Calu3 (cell line): ENCODE results near the gene C17orf50. TPM values are rescaled to one million over a fixed set of nuclear protein-coding genes. Genes with fewer than 3 reads are reported as not detected.

Experiments
- BruUV-seq: library from RNA; stranded (reverse); fragments of 400-500 nt; replicated peaks from 2 replicates; lab custom pipeline; 2021; lab: Mats Ljungman, UMichigan
- CTCF ChIA-PET: fragments of 300-600 bp; sonication (Branson Sonifier 250); formaldehyde crosslinking; loops from one replicate; lab custom pipeline; 2022; ENCODE audit warnings: antibody characterized with exemption; lab: Charles Lee
- DNase-seq: peaks from one replicate; pipeline ENCODE4 v3.0.0; 2022
- H3K27ac Mint-ChIP-seq: one replicate; pipeline ENCODE4 v1.8.0; 2022; ENCODE audit warnings: mixed read lengths; ENCODE audit not compliant: unreplicated experiment
- H3K27me3 Mint-ChIP-seq: one replicate; pipeline ENCODE4 v1.8.0; 2022; ENCODE audit warnings: mixed read lengths; ENCODE audit not compliant: unreplicated experiment
- H3K36me3 Mint-ChIP-seq: one replicate; pipeline ENCODE4 v1.8.0; 2022; ENCODE audit warnings: mild to moderate bottlenecking, moderate library complexity, mixed read lengths; ENCODE audit not compliant: insufficient read depth, unreplicated experiment
- H3K4me1 Mint-ChIP-seq: one replicate; pipeline ENCODE4 v1.8.0; 2022; ENCODE audit warnings: mild to moderate bottlenecking, low read depth, mixed read lengths; ENCODE audit not compliant: unreplicated experiment
- H3K4me3 Mint-ChIP-seq: one replicate; pipeline ENCODE4 v1.8.0; 2022; ENCODE audit warnings: mild to moderate bottlenecking, low read depth, moderate library complexity, mixed read lengths; ENCODE audit not compliant: unreplicated experiment
- H3K9me3 Mint-ChIP-seq: one replicate; pipeline ENCODE4 v1.8.0; 2022; ENCODE audit warnings: low read depth, mixed read lengths; ENCODE audit not compliant: unreplicated experiment
- intact Hi-C: fragments of 100-400 bp; cut with micrococcal nuclease; formaldehyde crosslinking; loops from one replicate; pipeline ENCODE4 v1.10.0; 2022; ENCODE audit not compliant: unreplicated experiment
- total RNA-seq: library from RNA; stranded (reverse); gene quantifications from 2 replicates; pipeline ENCODE4 v1.2.3, GENCODE V29; 2022
- TF ChIP-seq, protein P1 (sequence below): fragments of 200-600 bp; IDR thresholded peaks from one replicate; pipeline ENCODE4 v1.8.0; 2022; ENCODE audit warnings: antibody characterized with exemption; ENCODE audit not compliant: unreplicated experiment

Gene C17orf50
- total RNA-seq, 1 experiment from 2014 or later: not detected

DNA sequence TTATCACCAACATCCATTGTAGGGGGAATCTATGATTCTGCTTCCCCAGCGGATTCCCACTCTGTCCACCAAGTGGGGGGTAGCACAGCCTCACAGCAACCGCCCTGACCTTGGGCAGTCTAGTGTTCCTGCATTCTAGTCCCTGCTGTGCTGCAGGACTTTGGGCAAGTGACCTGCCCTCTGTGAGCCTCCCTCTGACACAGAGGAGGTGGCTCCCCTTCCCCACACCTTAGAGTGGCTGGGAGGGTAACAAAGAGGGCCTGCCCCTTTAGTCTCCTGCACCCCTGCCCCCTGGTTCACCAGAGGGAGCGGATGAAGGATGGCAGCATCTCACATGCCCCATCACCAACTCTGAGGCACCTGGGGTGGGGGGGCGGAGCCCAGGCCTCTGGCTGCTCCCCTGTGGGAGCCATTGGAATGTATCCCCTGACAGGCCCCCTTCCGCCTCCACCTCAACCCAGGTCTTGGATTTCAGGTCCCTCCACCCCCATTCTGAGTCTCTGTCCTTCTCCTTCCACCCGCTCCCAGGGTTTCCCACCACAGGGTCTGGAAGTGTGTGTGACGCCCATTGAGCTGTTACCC is 17.7 kb upstream of the C17orf50 start:
- Mint-ChIP-seq H3K4me1 (no peaks in the 10 kb centered on the region), H3K9me3 (no peaks in the 10 kb centered on the region), H3K4me3 (no peak overlapping the region), H3K36me3 (no peaks in the 10 kb centered on the region), H3K27ac (no peak overlapping the region), H3K27me3 (peaks cover 78% of the 10 kb centered on the region)
- CTCF ChIA-PET: no interaction called here
- no TSS peak for BruUV-seq
- no peak for DNase-seq
- TF ChIP-seq, protein P1, sequence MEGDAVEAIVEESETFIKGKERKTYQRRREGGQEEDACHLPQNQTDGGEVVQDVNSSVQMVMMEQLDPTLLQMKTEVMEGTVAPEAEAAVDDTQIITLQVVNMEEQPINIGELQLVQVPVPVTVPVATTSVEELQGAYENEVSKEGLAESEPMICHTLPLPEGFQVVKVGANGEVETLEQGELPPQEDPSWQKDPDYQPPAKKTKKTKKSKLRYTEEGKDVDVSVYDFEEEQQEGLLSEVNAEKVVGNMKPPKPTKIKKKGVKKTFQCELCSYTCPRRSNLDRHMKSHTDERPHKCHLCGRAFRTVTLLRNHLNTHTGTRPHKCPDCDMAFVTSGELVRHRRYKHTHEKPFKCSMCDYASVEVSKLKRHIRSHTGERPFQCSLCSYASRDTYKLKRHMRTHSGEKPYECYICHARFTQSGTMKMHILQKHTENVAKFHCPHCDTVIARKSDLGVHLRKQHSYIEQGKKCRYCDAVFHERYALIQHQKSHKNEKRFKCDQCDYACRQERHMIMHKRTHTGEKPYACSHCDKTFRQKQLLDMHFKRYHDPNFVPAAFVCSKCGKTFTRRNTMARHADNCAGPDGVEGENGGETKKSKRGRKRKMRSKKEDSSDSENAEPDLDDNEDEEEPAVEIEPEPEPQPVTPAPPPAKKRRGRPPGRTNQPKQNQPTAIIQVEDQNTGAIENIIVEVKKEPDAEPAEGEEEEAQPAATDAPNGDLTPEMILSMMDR: no peak
- intact Hi-C loops: loop anchor here (10.0 kb wide), 1 partner anchor 428 kb away; no protein-coding TSS in a partner anchor

DNA sequence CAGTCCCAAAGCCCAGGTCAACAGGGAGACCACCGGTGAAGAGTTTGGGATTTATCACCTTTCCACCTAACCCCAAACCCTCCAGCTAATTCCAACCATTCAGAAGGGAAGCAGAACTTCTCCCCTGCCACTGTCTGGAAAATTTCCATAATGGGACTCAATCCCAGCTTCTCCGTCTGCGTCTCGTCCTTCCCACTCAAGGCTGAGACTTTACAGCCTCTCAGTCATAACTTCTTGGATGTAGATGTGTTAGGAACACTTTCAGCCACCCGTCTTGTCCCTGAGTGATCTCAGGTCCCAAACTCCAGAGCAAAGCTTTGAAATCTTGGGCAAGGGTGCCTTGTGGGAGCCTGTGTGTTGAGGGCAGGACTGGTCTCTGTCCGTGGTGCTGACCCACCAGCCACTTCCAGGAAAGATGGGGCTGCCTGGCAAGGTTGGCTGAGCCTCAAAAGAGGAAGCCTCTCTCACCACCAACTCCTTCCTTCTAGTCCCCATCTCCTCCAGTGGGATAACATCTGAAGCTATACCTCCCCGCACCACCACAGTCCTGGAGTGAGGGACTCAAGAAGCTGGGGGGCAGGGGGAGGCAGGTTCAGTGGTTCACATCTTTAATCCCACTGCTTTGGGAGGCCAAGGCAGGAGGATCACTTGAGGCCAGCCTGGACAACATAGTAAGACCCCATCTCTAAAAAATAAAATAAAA is 16.9 kb upstream of the C17orf50 start:
- no TSS peak for BruUV-seq
- intact Hi-C loops: loop anchor here (10.0 kb wide), 1 partner anchor 429 kb away; no protein-coding TSS in a partner anchor
- CTCF ChIA-PET: no interaction called here
- DNase-seq: peak; percentile 30
- Mint-ChIP-seq H3K4me3 (no peak overlapping the region), H3K9me3 (no peaks in the 10 kb centered on the region), H3K27me3 (peaks cover 82% of the 10 kb centered on the region), H3K4me1 (no peaks in the 10 kb centered on the region), H3K27ac (no peak overlapping the region), H3K36me3 (no peaks in the 10 kb centered on the region)
- TF ChIP-seq, protein P1: no peak

DNA sequence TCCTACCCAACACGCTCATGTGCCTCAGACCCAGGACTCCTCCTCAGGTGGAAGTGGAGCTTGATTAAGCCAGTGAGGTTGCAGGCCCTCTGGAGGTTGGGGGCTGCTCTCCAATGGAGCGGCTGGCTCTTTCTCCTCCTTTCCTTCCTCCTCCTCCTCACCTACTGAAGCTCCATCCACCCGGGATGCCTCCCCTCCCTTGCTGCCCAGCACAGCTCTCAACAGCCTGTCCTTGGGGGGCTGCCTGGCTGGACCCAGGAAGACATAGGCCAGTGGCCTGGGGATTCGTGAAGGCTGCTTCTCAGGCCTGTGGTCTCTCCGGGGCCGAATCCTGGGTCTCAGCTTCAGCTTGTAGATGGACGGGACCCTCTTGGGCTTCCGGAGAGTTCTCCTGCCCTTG is 15.9 kb upstream of the C17orf50 start:
- no peaks in the 10 kb centered on the region for H3K9me3 Mint-ChIP-seq
- peaks cover 82% of the 10 kb centered on the region for H3K27me3 Mint-ChIP-seq
- no peak overlapping the region for H3K27ac Mint-ChIP-seq
- H3K36me3 Mint-ChIP-seq: no peaks in the 10 kb centered on the region
- H3K4me1 Mint-ChIP-seq: no peaks in the 10 kb centered on the region
- intact Hi-C loops: loop anchor here (5.0 to 10.0 kb wide), 2 partner anchors 430 to 573 kb away; no protein-coding TSS in a partner anchor
- no peak for DNase-seq
- H3K4me3 Mint-ChIP-seq: no peak overlapping the region
- BruUV-seq: no TSS peak
- CTCF ChIA-PET: no interaction called here
- TF ChIP-seq, protein P1: no peak

DNA sequence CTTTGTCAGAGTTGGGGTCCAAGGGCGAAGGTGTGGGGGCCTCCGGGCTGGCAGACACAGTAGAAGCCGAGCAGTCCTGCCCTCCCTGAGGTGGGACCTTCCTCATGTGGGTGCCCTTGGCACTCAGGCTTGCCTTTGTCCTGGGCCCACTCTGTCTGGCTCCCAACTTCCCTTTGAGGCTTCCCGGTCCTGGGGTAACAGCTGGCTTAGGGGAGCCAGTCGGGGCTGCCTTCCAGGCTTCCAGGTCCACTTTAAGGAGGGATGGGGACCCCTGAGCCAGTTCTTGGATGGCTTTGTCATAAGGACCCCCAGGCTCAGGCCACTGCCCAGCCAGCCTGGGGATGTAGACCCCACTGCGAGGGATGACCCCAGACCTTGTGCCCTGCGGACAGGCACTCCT is 15.4 kb upstream of the C17orf50 start:
- H3K27me3 Mint-ChIP-seq: peaks cover 82% of the 10 kb centered on the region
- H3K4me1 Mint-ChIP-seq: no peaks in the 10 kb centered on the region
- intact Hi-C loops: loop anchor here (5.0 to 10.0 kb wide), 2 partner anchors 430 to 573 kb away; no protein-coding TSS in a partner anchor
- H3K27ac Mint-ChIP-seq: no peak overlapping the region
- BruUV-seq: no TSS peak
- H3K9me3 Mint-ChIP-seq: no peaks in the 10 kb centered on the region
- peaks cover 2% of the 10 kb centered on the region for H3K36me3 Mint-ChIP-seq
- TF ChIP-seq, protein P1: no peak
- DNase-seq: no peak
- H3K4me3 Mint-ChIP-seq: no peak overlapping the region
- CTCF ChIA-PET: no interaction called here
